ENCODE measurements around the gene RRN3. TPM values are rescaled to one million over a fixed set of nuclear protein-coding genes. Genes with fewer than 3 reads are reported as not detected.
"Not testable (repeated sequence)": the region's sequence is repeated elsewhere in the genome, so short reads cannot be mapped to it uniquely, and the experiment has no call there.

Gene RRN3
- polyA plus RNA-seq, 4 donors = 38.4 to 45.9 (median 40.3) TPM

- DNase-seq (ENCODE audit: low read depth in 4 of 4, low spot score in 2 of 4) = not testable (repeated sequence)
These were observed 64.3 kb downstream of the RRN3 start for GRCh38 chr16:15029749-15030148.

DNA sequence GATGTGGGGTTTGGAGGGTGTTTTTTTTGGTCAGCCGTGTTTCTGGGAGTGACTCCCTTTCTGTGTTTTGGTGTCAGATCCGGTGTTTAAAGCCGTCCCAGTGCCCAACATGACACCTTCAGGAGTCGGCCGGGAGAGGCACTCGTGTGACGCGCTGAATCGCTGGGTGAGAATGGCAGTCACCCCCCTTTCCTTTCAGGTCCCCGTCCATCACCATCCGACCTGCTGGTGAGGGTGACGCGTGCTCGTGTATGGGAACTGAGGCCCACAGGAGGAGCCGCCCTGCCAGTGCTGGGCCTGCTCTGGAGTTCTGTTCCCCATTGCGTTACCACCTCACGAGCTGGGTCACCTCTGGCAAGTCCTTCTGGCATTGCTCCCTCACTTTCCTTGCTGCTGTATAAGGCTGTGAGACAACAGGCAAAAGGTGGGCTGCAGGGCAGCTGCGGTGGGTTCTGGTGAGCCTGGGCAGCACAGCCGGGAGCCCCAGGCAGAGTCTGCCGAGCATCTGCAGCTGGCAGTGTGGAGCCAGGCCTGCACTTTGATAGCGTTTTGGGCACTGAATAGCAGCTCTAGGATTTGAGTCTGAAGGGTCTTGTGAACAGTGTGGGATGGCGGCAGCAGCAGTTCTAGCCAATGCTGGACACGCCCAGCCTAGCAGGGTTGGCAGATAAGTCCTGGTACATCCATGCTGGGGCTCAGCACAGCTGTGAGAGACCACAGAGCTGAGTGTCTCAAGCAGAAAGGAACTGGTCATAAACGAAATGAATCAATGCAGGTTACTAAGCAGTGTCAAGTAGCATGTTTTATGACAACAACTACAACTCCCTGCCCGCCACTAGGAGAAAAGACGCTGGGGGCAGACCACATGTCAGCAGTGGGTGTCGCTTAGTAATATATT is 65.0 kb downstream of the RRN3 start:
- DNase-seq (ENCODE audit: low read depth in 4 of 4, low spot score in 2 of 4) = not testable (repeated sequence)

DNA sequence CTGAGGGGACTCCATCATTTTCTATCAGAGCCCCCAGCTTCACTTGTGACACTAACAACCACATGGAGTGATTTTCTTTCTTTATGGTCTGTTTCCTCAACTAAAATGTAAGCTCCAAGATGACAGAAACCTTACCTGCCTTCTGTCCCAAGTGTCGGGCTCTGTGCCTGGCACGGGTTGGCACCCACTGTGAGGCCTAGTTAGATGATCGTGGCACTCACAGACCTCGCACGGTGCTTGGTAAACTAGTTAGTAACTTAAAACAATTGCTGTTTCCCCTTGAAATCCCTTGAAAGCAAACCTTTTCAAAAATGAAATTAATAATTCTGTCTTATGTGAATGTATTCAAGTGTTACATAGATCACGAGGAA is 65.7 kb downstream of the RRN3 start:
- not testable (repeated sequence) for DNase-seq (ENCODE audit: low read depth in 4 of 4, low spot score in 2 of 4)

DNA sequence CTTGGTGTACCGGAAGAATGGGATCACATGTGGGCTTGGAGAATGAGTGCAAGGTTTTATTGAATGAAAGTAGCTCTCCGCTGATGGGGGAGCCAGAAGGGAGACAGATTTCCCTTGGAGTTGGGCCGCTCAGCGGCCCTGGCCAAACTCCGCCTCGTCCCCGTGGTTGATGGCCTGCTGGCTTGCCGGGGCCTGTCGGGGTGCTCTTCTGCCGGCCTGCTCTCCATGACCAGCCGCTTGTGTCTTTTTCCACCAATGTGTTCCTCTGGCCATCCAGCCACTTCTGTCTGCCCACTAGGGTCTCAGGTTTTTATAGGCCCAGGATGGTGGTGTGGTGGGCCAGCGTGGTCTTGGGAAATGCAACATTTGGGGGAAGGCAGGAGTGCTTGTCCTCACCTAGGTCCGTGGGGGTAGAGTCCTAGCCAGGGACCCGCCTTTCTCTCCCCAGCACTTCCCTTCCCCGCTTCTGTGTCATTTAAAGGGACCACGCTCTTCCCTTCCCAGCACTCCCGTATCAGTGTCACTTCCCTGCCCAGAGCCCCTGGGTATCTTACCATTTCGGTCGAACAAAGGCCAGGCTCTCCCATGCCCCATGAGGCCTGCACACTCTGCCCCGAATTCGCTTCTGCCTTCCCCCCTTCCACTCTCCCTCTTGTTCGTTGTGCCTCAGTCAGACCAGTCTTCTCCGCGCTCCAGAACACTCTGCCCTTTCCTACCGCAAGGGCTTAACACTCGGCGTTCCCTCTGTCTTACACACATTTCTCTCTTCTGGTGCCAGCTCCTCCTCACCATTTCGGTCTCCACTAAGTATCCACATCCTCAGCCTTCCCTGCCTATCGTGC is 66.3 kb downstream of the RRN3 start:
- DNase-seq (ENCODE audit: low read depth in 4 of 4, low spot score in 2 of 4) = not testable (repeated sequence)

- not testable (repeated sequence) for DNase-seq (ENCODE audit: low read depth in 4 of 4, low spot score in 2 of 4)
These were observed 67.0 kb downstream of the RRN3 start for GRCh38 chr16:15027051-15027450.

- not testable (repeated sequence) for DNase-seq (ENCODE audit: low read depth in 4 of 4, low spot score in 2 of 4)
These were observed 68.7 kb downstream of the RRN3 start for GRCh38 chr16:15025234-15025951.

GRCh38 chr16:15024858-15025199 is 69.2 kb downstream of the RRN3 start:
- not testable (repeated sequence) for DNase-seq (ENCODE audit: low read depth in 4 of 4, low spot score in 2 of 4)

- DNase-seq (ENCODE audit: low read depth in 4 of 4, low spot score in 2 of 4) = not testable (repeated sequence)
These were observed 70.5 kb downstream of the RRN3 start for GRCh38 chr16:15023381-15024077.

DNA sequence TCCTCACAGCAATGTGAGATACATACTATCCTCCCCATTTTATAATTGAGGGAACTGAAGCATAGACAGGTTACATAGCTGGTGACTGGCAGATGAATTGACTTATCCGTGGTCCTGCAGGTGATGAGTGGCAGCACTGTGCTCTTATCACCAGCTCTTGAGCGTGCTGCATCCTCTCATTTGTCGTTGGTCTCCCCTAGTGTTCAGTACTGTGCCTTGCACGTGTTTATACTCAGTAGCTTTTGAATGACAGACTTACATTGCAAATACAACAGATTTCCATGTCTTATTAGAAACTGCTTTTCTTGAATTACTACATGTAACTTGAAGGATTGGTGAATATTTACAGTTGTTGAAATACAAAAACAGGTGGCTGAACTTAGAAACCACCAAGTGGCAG is 71.9 kb downstream of the RRN3 start:
- DNase-seq (ENCODE audit: low read depth in 4 of 4, low spot score in 2 of 4) = not testable (repeated sequence)

DNA sequence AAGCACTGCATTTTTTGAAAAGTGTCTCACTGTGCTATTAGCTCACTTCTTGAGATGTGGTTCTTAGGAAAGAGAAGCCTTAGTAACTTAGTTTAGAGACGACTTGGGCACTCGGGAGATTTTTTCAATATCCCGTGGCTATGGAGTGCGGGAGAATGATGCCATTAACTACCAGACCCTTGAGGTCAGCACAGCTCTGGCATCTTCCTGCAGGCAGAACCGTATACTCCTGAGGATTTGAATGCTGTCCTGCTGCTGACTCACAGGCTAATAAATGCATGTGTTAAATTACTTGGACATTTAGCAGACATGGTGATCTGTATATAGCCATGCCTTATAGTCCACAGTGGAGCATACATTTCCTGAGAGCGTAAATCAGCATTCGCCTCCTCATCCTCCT is 72.6 kb downstream of the RRN3 start:
- not testable (repeated sequence) for DNase-seq (ENCODE audit: low read depth in 4 of 4, low spot score in 2 of 4)

GRCh38 chr16:15016951-15017580 is 77.0 kb downstream of the RRN3 start:
- DNase-seq (ENCODE audit: low read depth in 4 of 4, low spot score in 2 of 4) = not testable (repeated sequence)

GRCh38 chr16:15016354-15016753 is 77.7 kb downstream of the RRN3 start:
- not testable (repeated sequence) for DNase-seq (ENCODE audit: low read depth in 4 of 4, low spot score in 2 of 4)

DNA sequence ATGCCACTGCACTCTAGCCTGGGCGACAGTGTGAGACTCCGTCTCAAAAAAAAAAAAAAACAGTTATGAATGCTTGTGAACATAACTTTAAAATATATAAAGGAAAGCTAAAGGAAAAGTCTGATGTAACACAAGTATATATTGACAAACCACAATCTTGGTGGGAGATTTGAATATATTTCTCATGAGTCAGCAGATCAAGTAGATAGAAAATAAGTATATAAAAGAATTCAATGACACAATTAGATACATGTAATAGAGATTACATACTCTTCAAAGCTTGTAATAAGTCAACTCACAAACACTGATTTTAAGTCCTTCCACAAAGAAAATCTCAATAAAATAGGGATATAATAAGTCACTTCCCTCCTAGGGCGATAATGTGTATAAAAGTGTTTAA is 78.4 kb downstream of the RRN3 start:
- not testable (repeated sequence) for DNase-seq (ENCODE audit: low read depth in 4 of 4, low spot score in 2 of 4)

DNA sequence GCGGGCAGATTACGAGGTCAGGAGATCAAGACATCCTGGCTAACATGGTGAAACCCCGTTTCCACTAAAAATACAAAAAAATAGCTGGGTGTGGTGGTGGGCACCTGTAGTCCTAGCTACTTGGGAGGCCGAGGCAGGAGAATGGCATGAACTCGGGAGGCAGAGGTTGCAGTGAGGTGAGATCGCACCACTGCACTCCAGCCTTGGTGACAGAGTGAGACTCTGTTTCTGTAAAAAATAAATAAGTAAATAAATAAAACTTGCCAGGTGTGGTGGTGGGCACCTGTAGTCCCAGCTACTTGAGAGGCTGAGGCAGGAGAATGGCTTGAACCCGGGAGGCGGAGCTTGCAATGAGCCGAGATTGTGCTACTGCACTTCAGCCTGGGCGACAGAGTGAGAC is 81.1 kb downstream of the RRN3 start:
- DNase-seq (ENCODE audit: low read depth in 4 of 4, low spot score in 2 of 4) = not testable (repeated sequence)

Other genes with a start within 250 kb of the RRN3 start
- gene NPIPA1, start 156.8 kb downstream of the RRN3 start, polyA plus RNA-seq (ENCODE audit: insufficient read length in 4 of 4) = 100 to 1,000 TPM in 2 of 4 donors, 10 to 100 TPM in 2; 83.4 to 173 (median 118) TPM
- gene PDXDC1, start 119.2 kb downstream of the RRN3 start, polyA plus RNA-seq (ENCODE audit: insufficient read length in 4 of 4) = 100 to 1,000 TPM in 1 of 4 donors, 10 to 100 TPM in 3; 86.6 to 140 (median 94.6) TPM
- 10 to 100 TPM; 35.6 to 51.4 (median 45.8) TPM for gene NTAN1, start 38.2 kb downstream of the RRN3 start, polyA plus RNA-seq (ENCODE audit: insufficient read length in 4 of 4)

Measured in left renal cortex interstitium (tissue), 4 donors.